BLaER1 (cell line): ENCODE measurements around the gene HOXB4.
A peak's percentile ranks its signal among the peaks of the same experiment; 100 is the strongest.

Source experiments
- H3K27ac ChIP-seq: shearing (Covaris generic); formaldehyde crosslinking; 2 replicates; pipeline ENCODE4 v1.8.1; 2022
- H3K27me3 ChIP-seq: shearing (Covaris generic); formaldehyde crosslinking; 2 replicates; pipeline ENCODE4 v1.8.1; 2022
- H3K36me3 ChIP-seq: shearing (Covaris generic); formaldehyde crosslinking; 2 replicates; pipeline ENCODE4 v1.8.1; 2022
- H3K4me1 ChIP-seq: shearing (Covaris generic); formaldehyde crosslinking; 2 replicates; pipeline ENCODE4 v1.8.1; 2022
- H3K4me2 ChIP-seq: shearing (Covaris generic); formaldehyde crosslinking; 2 replicates; pipeline ENCODE4 v1.8.1; 2022
- H3K4me3 ChIP-seq: shearing (Covaris generic); formaldehyde crosslinking; 2 replicates; pipeline ENCODE4 v1.8.1; 2022
- H3K9ac ChIP-seq: shearing (Covaris generic); formaldehyde crosslinking; 2 replicates; pipeline ENCODE4 v1.8.1; 2022
- H3K9me3 ChIP-seq: shearing (Covaris generic); formaldehyde crosslinking; 2 replicates; pipeline ENCODE4 v1.8.1; 2022
- H4K20me1 ChIP-seq: shearing (Covaris generic); formaldehyde crosslinking; 2 replicates; pipeline ENCODE4 v1.8.1; 2022
- Cebpa-rat ChIP-seq: shearing (Covaris generic); IDR thresholded peaks from 2 replicates; pipeline ENCODE4 v1.8.1; 2022

The HOXB4 gene

GRCh38 chr17:48595278-48595999 lies 17.3 kb upstream of the HOXB4 start:
- Histone ChIP-seq H3K27ac (no peak overlapping the region), H3K27me3 (peaks cover 100% of the 10 kb centered on the region), H3K4me1 (no peaks in the 10 kb centered on the region), H3K36me3 (no peaks in the 10 kb centered on the region), H3K4me2 (no peak overlapping the region), H4K20me1 (peaks cover 97% of the 10 kb centered on the region), H3K9me3 (peaks cover 9% of the 10 kb centered on the region), H3K4me3 (no peak overlapping the region), H3K9ac (no peak overlapping the region)
- TF ChIP-seq Cebpa-rat, result no peak

- H3K27ac ChIP-seq, result no peak overlapping the region
- H4K20me1 ChIP-seq, result peaks cover 97% of the 10 kb centered on the region
- no peak overlapping the region for H3K4me3 ChIP-seq
- peaks cover 9% of the 10 kb centered on the region for H3K9me3 ChIP-seq
- H3K9ac ChIP-seq, result no peak overlapping the region
- no peak for TF ChIP-seq Cebpa-rat
- no peaks in the 10 kb centered on the region for H3K36me3 ChIP-seq
- H3K4me1 ChIP-seq, result no peaks in the 10 kb centered on the region
- H3K27me3 ChIP-seq, result peaks cover 100% of the 10 kb centered on the region
- no peak overlapping the region for H3K4me2 ChIP-seq
These were observed 16.6 kb upstream of the HOXB4 start for GRCh38 chr17:48594538-48595277.

GRCh38 chr17:48593840-48594537 lies 15.8 kb upstream of the HOXB4 start:
- H3K27me3 ChIP-seq, result peaks cover 100% of the 10 kb centered on the region
- no peaks in the 10 kb centered on the region for H3K4me1 ChIP-seq
- no peak overlapping the region for H3K4me3 ChIP-seq
- no peak overlapping the region for H3K27ac ChIP-seq
- H3K9me3 ChIP-seq, result peaks cover 9% of the 10 kb centered on the region
- H3K4me2 ChIP-seq, result no peak overlapping the region
- TF ChIP-seq Cebpa-rat, result no peak
- H3K9ac ChIP-seq, result no peak overlapping the region
- peaks cover 97% of the 10 kb centered on the region for H4K20me1 ChIP-seq
- H3K36me3 ChIP-seq, result no peaks in the 10 kb centered on the region

- no peak for TF ChIP-seq Cebpa-rat
- peaks cover 97% of the 10 kb centered on the region for H4K20me1 ChIP-seq
- peaks cover 100% of the 10 kb centered on the region for H3K27me3 ChIP-seq
- no peak within 1 kb of the TSS for H3K27ac ChIP-seq
- no peaks in the 10 kb centered on the region for H3K36me3 ChIP-seq
- H3K4me2 ChIP-seq, result peak within 1 kb of the TSS; percentile 7; the same call in 1 of the 2 replicates
- peaks cover 9% of the 10 kb centered on the region for H3K9me3 ChIP-seq
- no peaks in the 10 kb centered on the region for H3K4me1 ChIP-seq
- H3K4me3 ChIP-seq, result no peak within 1 kb of the TSS
- no peak within 1 kb of the TSS for H3K9ac ChIP-seq
These were observed 15.1 kb upstream of the HOXB4 start, which contains the start of gene HOXB5 for GRCh38 chr17:48593126-48593829. Gene HOXB5, minus strand, starts transcription at chr17:48593779. Its CDS starts 97 bp downstream, at chr17:48593682.

- Histone ChIP-seq H3K4me1 (no peaks in the 10 kb centered on the region), H4K20me1 (peaks cover 97% of the 10 kb centered on the region), H3K27me3 (peaks cover 100% of the 10 kb centered on the region), H3K9me3 (peaks cover 4% of the 10 kb centered on the region; the same call in 1 of the 2 replicates), H3K4me2 (no peak overlapping the region), H3K36me3 (no peaks in the 10 kb centered on the region), H3K4me3 (no peak overlapping the region), H3K27ac (no peak overlapping the region), H3K9ac (no peak overlapping the region)
- TF ChIP-seq Cebpa-rat, result no peak
These were observed 14.4 kb upstream of the HOXB4 start for GRCh38 chr17:48592577-48592976.

GRCh38 chr17:48592057-48592514 lies 13.9 kb upstream of the HOXB4 start:
- no peak overlapping the region for H3K9ac ChIP-seq

GRCh38 chr17:48591255-48592056 lies 13.3 kb upstream of the HOXB4 start:
- peaks cover 97% of the 10 kb centered on the region for H4K20me1 ChIP-seq
- H3K9ac ChIP-seq, result no peak overlapping the region
- peaks cover 100% of the 10 kb centered on the region for H3K27me3 ChIP-seq
- no peak overlapping the region for H3K27ac ChIP-seq
- H3K36me3 ChIP-seq, result no peaks in the 10 kb centered on the region
- no peaks in the 10 kb centered on the region for H3K9me3 ChIP-seq
- no peaks in the 10 kb centered on the region for H3K4me1 ChIP-seq
- no peak overlapping the region for H3K4me3 ChIP-seq
- H3K4me2 ChIP-seq, result no peak overlapping the region
- TF ChIP-seq Cebpa-rat, result no peak

More at GRCh38 chr17:48592057-48592514, 13.9 kb upstream of the HOXB4 start:
- H3K4me3 ChIP-seq, result no peak overlapping the region
- H3K36me3 ChIP-seq, result no peaks in the 10 kb centered on the region
- H3K4me2 ChIP-seq, result no peak overlapping the region
- no peaks in the 10 kb centered on the region for H3K9me3 ChIP-seq
- H4K20me1 ChIP-seq, result peaks cover 97% of the 10 kb centered on the region
- H3K4me1 ChIP-seq, result no peaks in the 10 kb centered on the region
- peaks cover 100% of the 10 kb centered on the region for H3K27me3 ChIP-seq
- TF ChIP-seq Cebpa-rat, result no peak
- no peak overlapping the region for H3K27ac ChIP-seq

GRCh38 chr17:48590607-48591161 lies 12.5 kb upstream of the HOXB4 start:
- TF ChIP-seq Cebpa-rat, result no peak
- H3K27ac ChIP-seq, result no peak overlapping the region
- no peak overlapping the region for H3K9ac ChIP-seq
- H3K4me2 ChIP-seq, result no peak overlapping the region
- H3K4me3 ChIP-seq, result no peak overlapping the region
- peaks cover 97% of the 10 kb centered on the region for H4K20me1 ChIP-seq
- H3K9me3 ChIP-seq, result no peaks in the 10 kb centered on the region
- no peaks in the 10 kb centered on the region for H3K36me3 ChIP-seq
- peaks cover 100% of the 10 kb centered on the region for H3K27me3 ChIP-seq
- peaks cover 3% of the 10 kb centered on the region; the same call in 1 of the 2 replicates for H3K4me1 ChIP-seq
